ENCODE measurements around the gene CCDC201.

DNA sequence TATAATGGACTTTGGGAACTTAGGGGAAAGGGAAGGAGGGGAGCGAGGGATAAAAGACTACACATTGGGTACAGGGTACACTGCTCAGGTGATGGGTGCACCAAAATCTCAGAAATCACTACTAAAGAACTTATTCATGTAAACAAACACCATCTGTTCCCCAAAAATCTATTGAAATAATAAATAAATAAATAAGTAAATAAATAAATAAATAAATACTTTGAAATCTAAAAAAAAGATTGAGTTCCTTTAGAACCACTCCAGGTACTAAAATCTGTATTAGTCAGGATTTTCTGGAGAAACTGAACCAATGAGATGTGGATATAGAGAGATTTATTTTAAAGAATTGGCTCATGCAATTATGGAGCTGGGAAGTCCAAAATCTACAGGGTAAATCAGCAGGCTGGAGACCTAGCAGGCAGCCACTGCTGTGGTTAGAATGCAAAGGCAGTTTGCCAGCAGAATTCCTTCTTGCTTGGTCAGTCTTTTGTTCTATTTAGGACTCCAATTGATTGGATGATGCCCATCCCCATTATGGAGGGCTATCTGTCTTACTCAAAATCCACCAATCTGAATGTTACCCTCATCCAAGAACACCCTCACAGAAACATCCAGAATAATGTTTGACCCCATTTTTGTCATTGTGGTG, 24.3 kb upstream of the CCDC201 start:
- TF ChIP-seq, protein P1, sequence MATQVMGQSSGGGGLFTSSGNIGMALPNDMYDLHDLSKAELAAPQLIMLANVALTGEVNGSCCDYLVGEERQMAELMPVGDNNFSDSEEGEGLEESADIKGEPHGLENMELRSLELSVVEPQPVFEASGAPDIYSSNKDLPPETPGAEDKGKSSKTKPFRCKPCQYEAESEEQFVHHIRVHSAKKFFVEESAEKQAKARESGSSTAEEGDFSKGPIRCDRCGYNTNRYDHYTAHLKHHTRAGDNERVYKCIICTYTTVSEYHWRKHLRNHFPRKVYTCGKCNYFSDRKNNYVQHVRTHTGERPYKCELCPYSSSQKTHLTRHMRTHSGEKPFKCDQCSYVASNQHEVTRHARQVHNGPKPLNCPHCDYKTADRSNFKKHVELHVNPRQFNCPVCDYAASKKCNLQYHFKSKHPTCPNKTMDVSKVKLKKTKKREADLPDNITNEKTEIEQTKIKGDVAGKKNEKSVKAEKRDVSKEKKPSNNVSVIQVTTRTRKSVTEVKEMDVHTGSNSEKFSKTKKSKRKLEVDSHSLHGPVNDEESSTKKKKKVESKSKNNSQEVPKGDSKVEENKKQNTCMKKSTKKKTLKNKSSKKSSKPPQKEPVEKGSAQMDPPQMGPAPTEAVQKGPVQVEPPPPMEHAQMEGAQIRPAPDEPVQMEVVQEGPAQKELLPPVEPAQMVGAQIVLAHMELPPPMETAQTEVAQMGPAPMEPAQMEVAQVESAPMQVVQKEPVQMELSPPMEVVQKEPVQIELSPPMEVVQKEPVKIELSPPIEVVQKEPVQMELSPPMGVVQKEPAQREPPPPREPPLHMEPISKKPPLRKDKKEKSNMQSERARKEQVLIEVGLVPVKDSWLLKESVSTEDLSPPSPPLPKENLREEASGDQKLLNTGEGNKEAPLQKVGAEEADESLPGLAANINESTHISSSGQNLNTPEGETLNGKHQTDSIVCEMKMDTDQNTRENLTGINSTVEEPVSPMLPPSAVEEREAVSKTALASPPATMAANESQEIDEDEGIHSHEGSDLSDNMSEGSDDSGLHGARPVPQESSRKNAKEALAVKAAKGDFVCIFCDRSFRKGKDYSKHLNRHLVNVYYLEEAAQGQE (IDR thresholded peaks at IDR 0.05; ENCODE audit: insufficient read depth in 1 of 2, low read depth in 2 of 2, low read length in 1 of 2) = no peak
- TF ChIP-seq, protein P2, sequence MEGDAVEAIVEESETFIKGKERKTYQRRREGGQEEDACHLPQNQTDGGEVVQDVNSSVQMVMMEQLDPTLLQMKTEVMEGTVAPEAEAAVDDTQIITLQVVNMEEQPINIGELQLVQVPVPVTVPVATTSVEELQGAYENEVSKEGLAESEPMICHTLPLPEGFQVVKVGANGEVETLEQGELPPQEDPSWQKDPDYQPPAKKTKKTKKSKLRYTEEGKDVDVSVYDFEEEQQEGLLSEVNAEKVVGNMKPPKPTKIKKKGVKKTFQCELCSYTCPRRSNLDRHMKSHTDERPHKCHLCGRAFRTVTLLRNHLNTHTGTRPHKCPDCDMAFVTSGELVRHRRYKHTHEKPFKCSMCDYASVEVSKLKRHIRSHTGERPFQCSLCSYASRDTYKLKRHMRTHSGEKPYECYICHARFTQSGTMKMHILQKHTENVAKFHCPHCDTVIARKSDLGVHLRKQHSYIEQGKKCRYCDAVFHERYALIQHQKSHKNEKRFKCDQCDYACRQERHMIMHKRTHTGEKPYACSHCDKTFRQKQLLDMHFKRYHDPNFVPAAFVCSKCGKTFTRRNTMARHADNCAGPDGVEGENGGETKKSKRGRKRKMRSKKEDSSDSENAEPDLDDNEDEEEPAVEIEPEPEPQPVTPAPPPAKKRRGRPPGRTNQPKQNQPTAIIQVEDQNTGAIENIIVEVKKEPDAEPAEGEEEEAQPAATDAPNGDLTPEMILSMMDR (IDR thresholded peaks at IDR 0.05) = no peak
- TF ChIP-seq TCF7L2 (IDR thresholded peaks at IDR 0.05; ENCODE audit: low read depth, low read length) = no peak

All from Panc1 (cell line).